GM23338 (cell line): ENCODE measurements around the gene STAB2. TPM values are rescaled to one million over a fixed set of nuclear protein-coding genes. Genes with fewer than 3 reads are reported as not detected.

Experiments
- ATAC-seq: fragments of 200-7000 bp; cut with Tn5 transposase; 3 replicates; pipeline ENCODE4 v1.9.1; 2020
- DNase-seq: peaks from one replicate; pipeline ENCODE4 v3.0.0-alpha.2; 2015; ENCODE audit warnings: low spot score
- H2AFZ ChIP-seq: fragments of 200-600 bp; sonication (generic); 2 replicates; pipeline ENCODE4 v1.8.0; 2016; ENCODE audit warnings: antibody characterized with exemption, mild to moderate bottlenecking, moderate library complexity
- H3F3A ChIP-seq: fragments of 200-600 bp; sonication (generic); replicated peaks from 2 replicates; pipeline ENCODE4 v1.8.0; 2017; ENCODE audit warnings: antibody characterized with exemption, mixed run types, low read depth
- H3K27ac ChIP-seq: fragments of 200-600 bp; sonication (generic); 2 replicates; pipeline ENCODE4 v1.6.1; 2016; ENCODE audit warnings: low read depth
- H3K27me3 ChIP-seq: fragments of 200-600 bp; sonication (generic); 2 replicates; pipeline ENCODE4 v1.8.0; 2016; ENCODE audit warnings: mild to moderate bottlenecking, mixed run types, moderate library complexity; ENCODE audit not compliant: insufficient read depth
- H3K36me3 ChIP-seq: fragments of 200-600 bp; sonication (generic); 2 replicates; pipeline ENCODE4 v1.8.0; 2016; ENCODE audit warnings: mild to moderate bottlenecking; ENCODE audit not compliant: insufficient read depth
- H3K4me1 ChIP-seq: fragments of 200-600 bp; sonication (generic); 2 replicates; pipeline ENCODE4 v1.8.0; 2016; ENCODE audit warnings: mild to moderate bottlenecking, moderate library complexity; ENCODE audit not compliant: insufficient read depth
- H3K4me2 ChIP-seq: fragments of 200-600 bp; sonication (generic); 2 replicates; pipeline ENCODE4 v1.7.1; 2017; ENCODE audit warnings: mixed run types
- H3K4me3 ChIP-seq: fragments of 200-600 bp; sonication (generic); 2 replicates; pipeline ENCODE4 v1.6.1; 2016; ENCODE audit warnings: mixed run types
- H3K79me2 ChIP-seq: fragments of 200-600 bp; sonication (generic); replicated peaks from 2 replicates; pipeline ENCODE4 v1.8.0; 2017; ENCODE audit warnings: mild to moderate bottlenecking; ENCODE audit not compliant: insufficient read depth
- H3K9me2 ChIP-seq: fragments of 200-600 bp; sonication (generic); 2 replicates; pipeline ENCODE4 v1.8.0; 2017; ENCODE audit not compliant: insufficient read depth
- H4K20me1 ChIP-seq: fragments of 200-600 bp; sonication (generic); replicated peaks from 2 replicates; pipeline ENCODE4 v1.8.0; 2017; ENCODE audit warnings: mild to moderate bottlenecking; ENCODE audit not compliant: insufficient read depth
- H3K27ac Mint-ChIP-seq: 2 replicates; pipeline ENCODE4 v1.8.0; 2020; ENCODE audit warnings: inconsistent platforms, mild to moderate bottlenecking, moderate library complexity, mixed read lengths
- H3K27me3 Mint-ChIP-seq: 3 replicates; pipeline ENCODE4 v1.8.0; 2022; ENCODE audit warnings: low read depth, mild to moderate bottlenecking, moderate library complexity, mixed read lengths, inconsistent platforms; ENCODE audit not compliant: insufficient read depth, poor library complexity
- H3K36me3 Mint-ChIP-seq: 3 replicates; pipeline ENCODE4 v1.8.0; 2021; ENCODE audit warnings: low read depth, mild to moderate bottlenecking, inconsistent platforms, moderate library complexity, mixed read lengths
- H3K4me1 Mint-ChIP-seq: 3 replicates; pipeline ENCODE4 v1.8.0; 2020; ENCODE audit warnings: mild to moderate bottlenecking, inconsistent platforms, mixed read lengths
- H3K4me3 Mint-ChIP-seq: 3 replicates; pipeline ENCODE4 v1.8.0; 2021; ENCODE audit warnings: moderate library complexity, mild to moderate bottlenecking, inconsistent platforms, mixed read lengths
- H3K9me3 Mint-ChIP-seq: 3 replicates; pipeline ENCODE4 v1.8.0; 2020; ENCODE audit warnings: moderate library complexity, mild to moderate bottlenecking, inconsistent platforms, mixed read lengths
- CREB1 ChIP-seq: fragments of 250-450 bp; sonication (Bioruptor Pico); IDR thresholded peaks from 2 replicates; pipeline ENCODE4 v1.5.0; 2020; ENCODE audit warnings: low read depth, mild to moderate bottlenecking, moderate library complexity
- ETS1 ChIP-seq: IDR thresholded peaks from 2 replicates; pipeline ENCODE4 v1.6.1; 2016; ENCODE audit warnings: antibody characterized with exemption
- EZH2 ChIP-seq: fragments of 200-600 bp; sonication (generic); IDR thresholded peaks from one replicate; pipeline ENCODE4 v1.8.0; 2017; ENCODE audit warnings: antibody characterized with exemption, mild to moderate bottlenecking, low read depth; ENCODE audit not compliant: unreplicated experiment
- EZH2phosphoT487 ChIP-seq: fragments of 200-600 bp; sonication (generic); IDR thresholded peaks from one replicate; pipeline ENCODE4 v1.8.1; 2018; ENCODE audit warnings: antibody characterized with exemption; ENCODE audit not compliant: unreplicated experiment
- JUNB ChIP-seq: IDR thresholded peaks from one replicate; pipeline ENCODE4 v1.6.1; 2016; ENCODE audit warnings: antibody characterized with exemption; ENCODE audit not compliant: unreplicated experiment
- NANOG ChIP-seq: IDR thresholded peaks from 2 replicates; pipeline ENCODE4 v1.6.1; 2016; ENCODE audit warnings: antibody characterized with exemption, borderline replicate concordance
- POLR2AphosphoS5 ChIP-seq: IDR thresholded peaks from 2 replicates; pipeline ENCODE4 v1.6.1; 2016; ENCODE audit warnings: antibody characterized with exemption, low read depth
- REST ChIP-seq: IDR thresholded peaks from one replicate; pipeline ENCODE4 v1.6.1; 2018; ENCODE audit warnings: antibody characterized with exemption; ENCODE audit not compliant: unreplicated experiment
- ZNF114 ChIP-seq: fragments of 250-450 bp; sonication (Bioruptor Pico); IDR thresholded peaks from 2 replicates; pipeline ENCODE4 v1.5.0; 2020; ENCODE audit warnings: mild to moderate bottlenecking, moderate library complexity
- ZNF331 ChIP-seq: fragments of 250-450 bp; sonication (Bioruptor Pico); IDR thresholded peaks from 2 replicates; pipeline ENCODE4 v1.5.0; 2020; ENCODE audit warnings: low read depth, mild to moderate bottlenecking, moderate library complexity
- polyA plus RNA-seq: library from polyadenylated mRNA; unstranded; fragments of >200 nt; fragmentation: Nextera tagmentation; extraction: Ambion mirVana; gene quantifications from 2 replicates; pipeline ENCODE4 v1.2.1, GENCODE V29; 2016
- total RNA-seq: library from RNA; depleted of rRNA; stranded (reverse); fragments of >200 nt; shearing (Covaris generic); gene quantifications from 2 replicates; pipeline ENCODE4 v1.2.3, GENCODE V29; 2014
- TF ChIP-seq, protein P1 (sequence below): fragments of 250-450 bp; sonication (Bioruptor Pico); IDR thresholded peaks from 2 replicates; pipeline ENCODE4 v1.5.0; 2020; ENCODE audit warnings: mild to moderate bottlenecking, moderate library complexity

Gene STAB2
- total and polyA plus RNA-seq, 2 experiments from 2014 or later: 0.14 TPM; not detected in 1

GRCh38 chr12:103812789-103813188 is 225.7 kb downstream of the STAB2 start (continued):
- TF ChIP-seq ETS1: no peak
- TF ChIP-seq EZH2: no peak
- no peak for TF ChIP-seq ZNF331
- no peak for TF ChIP-seq NANOG
- TF ChIP-seq REST: no peak
- no peak for TF ChIP-seq CREB1
- no peak for TF ChIP-seq EZH2phosphoT487

GRCh38 chr12:103813426-103813825 is 226.4 kb downstream of the STAB2 start:
- H3K36me3 ChIP-seq: no peaks in the 10 kb centered on the region; the same call in 1 of the 2 replicates
- peaks cover 2% of the 10 kb centered on the region for H3K27me3 Mint-ChIP-seq
- H3F3A ChIP-seq: no peaks in the 10 kb centered on the region
- H3K4me2 ChIP-seq: no peak overlapping the region
- no peaks in the 10 kb centered on the region for H3K4me1 Mint-ChIP-seq
- no peak for TF ChIP-seq ZNF331
- TF ChIP-seq EZH2: no peak
- no peak for TF ChIP-seq ZNF114 (CRISPR knock-in tag)
- no peak for TF ChIP-seq JUNB
- TF ChIP-seq, protein P1, sequence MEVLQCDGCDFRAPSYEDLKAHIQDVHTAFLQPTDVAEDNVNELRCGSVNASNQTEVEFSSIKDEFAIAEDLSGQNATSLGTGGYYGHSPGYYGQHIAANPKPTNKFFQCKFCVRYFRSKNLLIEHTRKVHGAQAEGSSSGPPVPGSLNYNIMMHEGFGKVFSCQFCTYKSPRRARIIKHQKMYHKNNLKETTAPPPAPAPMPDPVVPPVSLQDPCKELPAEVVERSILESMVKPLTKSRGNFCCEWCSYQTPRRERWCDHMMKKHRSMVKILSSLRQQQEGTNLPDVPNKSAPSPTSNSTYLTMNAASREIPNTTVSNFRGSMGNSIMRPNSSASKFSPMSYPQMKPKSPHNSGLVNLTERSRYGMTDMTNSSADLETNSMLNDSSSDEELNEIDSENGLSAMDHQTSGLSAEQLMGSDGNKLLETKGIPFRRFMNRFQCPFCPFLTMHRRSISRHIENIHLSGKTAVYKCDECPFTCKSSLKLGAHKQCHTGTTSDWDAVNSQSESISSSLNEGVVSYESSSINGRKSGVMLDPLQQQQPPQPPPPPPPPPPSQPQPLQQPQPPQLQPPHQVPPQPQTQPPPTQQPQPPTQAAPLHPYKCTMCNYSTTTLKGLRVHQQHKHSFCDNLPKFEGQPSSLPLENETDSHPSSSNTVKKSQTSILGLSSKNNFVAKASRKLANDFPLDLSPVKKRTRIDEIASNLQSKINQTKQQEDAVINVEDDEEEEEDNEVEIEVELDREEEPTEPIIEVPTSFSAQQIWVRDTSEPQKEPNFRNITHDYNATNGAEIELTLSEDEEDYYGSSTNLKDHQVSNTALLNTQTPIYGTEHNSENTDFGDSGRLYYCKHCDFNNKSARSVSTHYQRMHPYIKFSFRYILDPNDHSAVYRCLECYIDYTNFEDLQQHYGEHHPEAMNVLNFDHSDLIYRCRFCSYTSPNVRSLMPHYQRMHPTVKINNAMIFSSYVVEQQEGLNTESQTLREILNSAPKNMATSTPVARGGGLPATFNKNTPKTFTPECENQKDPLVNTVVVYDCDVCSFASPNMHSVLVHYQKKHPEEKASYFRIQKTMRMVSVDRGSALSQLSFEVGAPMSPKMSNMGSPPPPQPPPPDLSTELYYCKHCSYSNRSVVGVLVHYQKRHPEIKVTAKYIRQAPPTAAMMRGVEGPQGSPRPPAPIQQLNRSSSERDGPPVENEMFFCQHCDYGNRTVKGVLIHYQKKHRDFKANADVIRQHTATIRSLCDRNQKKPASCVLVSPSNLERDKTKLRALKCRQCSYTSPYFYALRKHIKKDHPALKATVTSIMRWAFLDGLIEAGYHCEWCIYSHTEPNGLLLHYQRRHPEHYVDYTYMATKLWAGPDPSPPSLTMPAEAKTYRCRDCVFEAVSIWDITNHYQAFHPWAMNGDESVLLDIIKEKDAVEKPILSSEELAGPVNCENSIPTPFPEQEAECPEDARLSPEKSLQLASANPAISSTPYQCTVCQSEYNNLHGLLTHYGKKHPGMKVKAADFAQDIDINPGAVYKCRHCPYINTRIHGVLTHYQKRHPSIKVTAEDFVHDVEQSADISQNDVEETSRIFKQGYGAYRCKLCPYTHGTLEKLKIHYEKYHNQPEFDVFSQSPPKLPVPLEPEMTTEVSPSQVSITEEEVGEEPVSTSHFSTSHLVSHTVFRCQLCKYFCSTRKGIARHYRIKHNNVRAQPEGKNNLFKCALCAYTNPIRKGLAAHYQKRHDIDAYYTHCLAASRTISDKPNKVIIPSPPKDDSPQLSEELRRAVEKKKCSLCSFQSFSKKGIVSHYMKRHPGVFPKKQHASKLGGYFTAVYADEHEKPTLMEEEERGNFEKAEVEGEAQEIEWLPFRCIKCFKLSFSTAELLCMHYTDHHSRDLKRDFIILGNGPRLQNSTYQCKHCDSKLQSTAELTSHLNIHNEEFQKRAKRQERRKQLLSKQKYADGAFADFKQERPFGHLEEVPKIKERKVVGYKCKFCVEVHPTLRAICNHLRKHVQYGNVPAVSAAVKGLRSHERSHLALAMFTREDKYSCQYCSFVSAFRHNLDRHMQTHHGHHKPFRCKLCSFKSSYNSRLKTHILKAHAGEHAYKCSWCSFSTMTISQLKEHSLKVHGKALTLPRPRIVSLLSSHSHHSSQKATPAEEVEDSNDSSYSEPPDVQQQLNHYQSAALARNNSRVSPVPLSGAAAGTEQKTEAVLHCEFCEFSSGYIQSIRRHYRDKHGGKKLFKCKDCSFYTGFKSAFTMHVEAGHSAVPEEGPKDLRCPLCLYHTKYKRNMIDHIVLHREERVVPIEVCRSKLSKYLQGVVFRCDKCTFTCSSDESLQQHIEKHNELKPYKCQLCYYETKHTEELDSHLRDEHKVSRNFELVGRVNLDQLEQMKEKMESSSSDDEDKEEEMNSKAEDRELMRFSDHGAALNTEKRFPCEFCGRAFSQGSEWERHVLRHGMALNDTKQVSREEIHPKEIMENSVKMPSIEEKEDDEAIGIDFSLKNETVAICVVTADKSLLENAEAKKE (CRISPR knock-in tag): no peak
- no peak for TF ChIP-seq EZH2phosphoT487
- TF ChIP-seq POLR2AphosphoS5: no peak
- no peaks in the 10 kb centered on the region for H3K27me3 ChIP-seq
- peaks cover 17% of the 10 kb centered on the region for H3K79me2 ChIP-seq
- DNase-seq (no peak), ATAC-seq (no peak)
- H3K36me3 Mint-ChIP-seq: peaks cover 11% of the 10 kb centered on the region; the same call in 2 of the 3 replicates
- no peak overlapping the region for H3K27ac Mint-ChIP-seq
- H3K9me3 Mint-ChIP-seq: no peaks in the 10 kb centered on the region
- no peak overlapping the region for H2AFZ ChIP-seq
- 0 out of 2 replicates have a peak, but pooled peaks cover 12% of the 10 kb centered on the region for H4K20me1 ChIP-seq
- no peak overlapping the region for H3K4me3 Mint-ChIP-seq
- no peak overlapping the region for H3K27ac ChIP-seq
- H3K4me3 ChIP-seq: no peak overlapping the region
- no peaks in the 10 kb centered on the region for H3K4me1 ChIP-seq
- H3K9me2 ChIP-seq: no peaks in the 10 kb centered on the region
